IMR-90 (cell line): ENCODE data around the gene PPIB. TPM values are rescaled to one million over a fixed set of nuclear protein-coding genes. Genes with fewer than 3 reads are reported as not detected.

Experiments
- ATAC-seq: fragments of 200-7000 bp; cut with Tn5 transposase; 2 replicates; pipeline ENCODE4 v1.9.1; 2020; ENCODE audit warnings: low read depth, mild to moderate bottlenecking, moderate library complexity
- BruUV-seq: library from RNA; stranded (reverse); fragments of 400-500 nt; replicated peaks from 2 replicates; lab custom pipeline; 2021; lab: Mats Ljungman, UMichigan
- CTCF ChIA-PET: fragments of 300-600 bp; formaldehyde crosslinking; extraction: SDS; loops from one replicate; lab custom pipeline; 2021; ENCODE audit warnings: antibody characterized with exemption; lab: Yijun Ruan, JAX
- POLR2A ChIA-PET: fragments of 300-600 bp; sonication (Branson Sonifier 250); formaldehyde crosslinking; loops from one replicate; lab custom pipeline; 2022; ENCODE audit warnings: antibody characterized with exemption; ENCODE audit not compliant: unreplicated experiment; lab: Charles Lee
- DNase-seq: peaks from one replicate; pipeline ENCODE4 v3.0.0; 2013
- H2AFZ ChIP-seq: replicated peaks from 2 replicates; pipeline ENCODE3; 2013; ENCODE audit warnings: low read length, mild to moderate bottlenecking; ENCODE audit not compliant: poor library complexity
- H2AK5ac ChIP-seq: 2 replicates; pipeline ENCODE4 v1.6.1; 2013; ENCODE audit warnings: low read depth, low read length, inconsistent platforms
- H2AK9ac ChIP-seq: replicated peaks from 2 replicates; pipeline ENCODE3; 2013; ENCODE audit warnings: mild to moderate bottlenecking, low read depth, low read length, moderate library complexity; ENCODE audit not compliant: poor library complexity
- H2BK120ac ChIP-seq: 2 replicates; pipeline ENCODE4 v1.6.1; 2013; ENCODE audit warnings: low read depth, low read length, inconsistent platforms
- H2BK15ac ChIP-seq: 3 replicates; pipeline ENCODE4 v1.6.1; 2013; ENCODE audit warnings: low read depth, low read length, inconsistent platforms
- H2BK20ac ChIP-seq: 2 replicates; pipeline ENCODE4 v1.6.1; 2013; ENCODE audit warnings: low read depth, mild to moderate bottlenecking, inconsistent platforms, low read length, moderate library complexity
- H2BK5ac ChIP-seq: 2 replicates; pipeline ENCODE4 v1.6.1; 2013; ENCODE audit warnings: mild to moderate bottlenecking, low read depth, low read length, inconsistent platforms; ENCODE audit not compliant: poor library complexity, severe bottlenecking
- H3K14ac ChIP-seq: replicated peaks from 2 replicates; pipeline ENCODE4 v1.6.1; 2013; ENCODE audit warnings: low read depth, low read length, inconsistent platforms
- H3K18ac ChIP-seq: 2 replicates; pipeline ENCODE4 v1.6.1; 2013; ENCODE audit warnings: low read depth, low read length, control low read depth
- H3K23ac ChIP-seq: 2 replicates; pipeline ENCODE4 v1.6.1; 2013; ENCODE audit warnings: low read depth, low read length, inconsistent platforms
- H3K27ac ChIP-seq: 2 replicates; pipeline ENCODE4 v1.5.1; 2013; ENCODE audit warnings: mild to moderate bottlenecking, control low read depth, low read length; ENCODE audit not compliant: insufficient read depth
- H3K27me3 ChIP-seq: 2 replicates; pipeline ENCODE4 v1.6.1; 2013; ENCODE audit warnings: low read length; ENCODE audit not compliant: control insufficient read depth, insufficient read depth
- H3K36me3 ChIP-seq: 2 replicates; pipeline ENCODE4 v1.6.1; 2013; ENCODE audit warnings: low read length, mixed read lengths; ENCODE audit not compliant: control insufficient read depth, insufficient read depth
- H3K4ac ChIP-seq: 2 replicates; pipeline ENCODE4 v1.6.1; 2013; ENCODE audit warnings: low read depth, low read length, inconsistent platforms
- H3K4me1 ChIP-seq: 2 replicates; pipeline ENCODE4 v1.6.1; 2013; ENCODE audit warnings: low read length, mixed read lengths; ENCODE audit not compliant: control insufficient read depth, insufficient read depth
- H3K4me2 ChIP-seq: 2 replicates; pipeline ENCODE4 v1.6.1; 2013; ENCODE audit warnings: low read depth, mild to moderate bottlenecking, control low read depth, low read length, moderate library complexity
- H3K4me3 ChIP-seq: 2 replicates; pipeline ENCODE4 v1.5.1; 2013; ENCODE audit warnings: low read depth, mild to moderate bottlenecking, control low read depth, low read length, moderate library complexity; ENCODE audit not compliant: insufficient read depth
- H3K56ac ChIP-seq: 2 replicates; pipeline ENCODE4 v1.6.1; 2013; ENCODE audit warnings: low read length, inconsistent platforms; ENCODE audit not compliant: insufficient read depth; ENCODE audit errors: extremely low read depth
- H3K79me1 ChIP-seq, 2 experiments: 2 replicates each; pipeline ENCODE4 v1.6.1; 2013; ENCODE audit warnings: low read length in 2 of 2, inconsistent platforms in 1 of 2, low read depth in 1 of 2
- H3K9ac ChIP-seq: 2 replicates; pipeline ENCODE4 v1.6.1; 2013; ENCODE audit warnings: low read depth, low read length, control low read depth
- H3K9me1 ChIP-seq: 2 replicates; pipeline ENCODE4 v1.6.1; 2013; ENCODE audit warnings: low read length, inconsistent platforms; ENCODE audit not compliant: insufficient read depth
- H3K9me3 ChIP-seq: 2 replicates; pipeline ENCODE4 v1.6.1; 2013; ENCODE audit warnings: low read length; ENCODE audit not compliant: control insufficient read depth, insufficient read depth
- H4K20me1 ChIP-seq: 2 replicates; pipeline ENCODE4 v1.6.1; 2013; ENCODE audit warnings: low read length, inconsistent platforms; ENCODE audit not compliant: insufficient read depth
- H4K5ac ChIP-seq: 2 replicates; pipeline ENCODE4 v1.6.1; 2013; ENCODE audit warnings: mild to moderate bottlenecking, low read depth, low read length, control low read depth
- H4K8ac ChIP-seq, 2 experiments: 2 replicates each; pipeline ENCODE4 v1.6.1; 2013; ENCODE audit warnings: low read depth in 2 of 2, low read length in 2 of 2, control low read depth in 1 of 2, inconsistent platforms in 1 of 2
- H4K91ac ChIP-seq: 2 replicates; pipeline ENCODE4 v1.6.1; 2013; ENCODE audit warnings: low read depth, low read length, inconsistent platforms; ENCODE audit not compliant: insufficient read depth
- BHLHE40 ChIP-seq: fragments of 150-350 bp; IDR thresholded peaks from 2 replicates; pipeline ENCODE4 v1.6.1; 2016; ENCODE audit warnings: mild to moderate bottlenecking, low read depth, low read length
- CTCF ChIP-seq: conservative IDR thresholded peaks from 2 replicates; pipeline ENCODE4 v1.5.1; 2012; ENCODE audit warnings: mild to moderate bottlenecking, low read depth, low read length, improper control_type of control experiment
- MAFK ChIP-seq: IDR thresholded peaks from 2 replicates; pipeline ENCODE4 v1.6.1; 2012; ENCODE audit warnings: low read depth, low read length, improper control_type of control experiment
- MXI1 ChIP-seq: IDR thresholded peaks from 2 replicates; pipeline ENCODE4 v1.6.1; 2012; ENCODE audit warnings: low read depth, mild to moderate bottlenecking, low read length, moderate library complexity, borderline replicate concordance
- RCOR1 ChIP-seq: IDR thresholded peaks from 2 replicates; pipeline ENCODE4 v1.6.1; 2012; ENCODE audit warnings: mild to moderate bottlenecking, low read length, improper control_type of control experiment; ENCODE audit not compliant: insufficient replicate concordance
- dilution Hi-C: fragments of 300-500 bp; cut with HindIII; formaldehyde crosslinking; loops from one replicate; pipeline ENCODE4 v1.14.3; 2018; ENCODE audit warnings: low sequenced_read_pairs; ENCODE audit not compliant: unreplicated experiment
- in situ Hi-C: fragments of 300-500 bp; cut with MboI; formaldehyde crosslinking; loops from 3 replicates; pipeline ENCODE4 v1.14.3; 2019; ENCODE audit warnings: low sequenced_read_pairs, inconsistent platforms, mixed read lengths
- intact Hi-C: fragments of 100-400 bp; cut with micrococcal nuclease; formaldehyde crosslinking; loops from 2 replicates; pipeline ENCODE4 v1.10.0; 2022
- polyA plus RNA-seq, 3 experiments: library from polyadenylated mRNA; depleted of rRNA; stranded (reverse); fragments of >200 nt; gene quantifications; 2 replicates each; pipeline ENCODE4 v1.2.3, GENCODE V29; 2012; ENCODE audit warnings: low replicate concordance in 1 of 3
- total RNA-seq: library from RNA; depleted of rRNA; stranded (reverse); fragments of >200 nt; gene quantifications from 2 replicates; pipeline ENCODE4 v1.2.3, GENCODE V29; 2012

PPIB gene
- total and polyA plus RNA-seq, 2 of the 4 experiments (the other 2 are of a cell fraction): 1,358 to 1,682 TPM

GRCh38 chr15:64149424-64149823 is 13.4 kb downstream of the PPIB start:
- Histone ChIP-seq H3K27me3 (peaks cover 15% of the 10 kb centered on the region), H2BK20ac (no peak overlapping the region), H3K9me1 (peaks cover 6% of the 10 kb centered on the region; the same call in 1 of the 2 replicates), H4K20me1 (peaks cover 9% of the 10 kb centered on the region), H3K4ac (no peak overlapping the region), H4K5ac (no peak overlapping the region), H3K18ac (no peak overlapping the region), H3K9me3 (no peaks in the 10 kb centered on the region), H3K4me2 (no peak overlapping the region), H4K91ac (no peak overlapping the region), H3K14ac (peak overlapping the region; percentile 29; the same call in 1 of the 2 replicates), H2AK5ac (no peak overlapping the region), H2BK120ac (no peak overlapping the region), H3K4me1 (peaks cover 2% of the 10 kb centered on the region; the same call in 1 of the 2 replicates), H3K36me3 (peaks cover 6% of the 10 kb centered on the region), H4K8ac (no peak overlapping the region), H2BK15ac (no peak overlapping the region), H3K27ac (no peak overlapping the region), H3K79me1 (no peaks in the 10 kb centered on the region), H2AFZ (no peak overlapping the region), H3K56ac (no peak overlapping the region), H2BK5ac (no peak overlapping the region), H3K9ac (no peak overlapping the region), H2AK9ac (no peak overlapping the region), H3K23ac (no peak overlapping the region), H3K4me3 (no peak overlapping the region)
- ChIA-PET CTCF (no interaction called here), POLR2A (interaction anchor here (0.5 kb wide), 1 partner anchor 1067 kb away, joined by 3 read pairs; no protein-coding TSS in a partner anchor)
- in situ Hi-C loops (no loop called here), dilution Hi-C loops (no loop called here), intact Hi-C loops (loop anchor here (5.0 kb wide), 1 partner anchor 37 kb away; no protein-coding TSS in a partner anchor)
- ATAC-seq: no peak
- TF ChIP-seq BHLHE40 (no peak), MXI1 (no peak), RCOR1 (no peak), MAFK (no peak), CTCF (0 out of 2 replicates have a peak, but pooled peaks have one; percentile 19)
- no peak for DNase-seq
- no TSS peak for BruUV-seq
